ENCODE measurements around the gene ERGIC2.

Gene ERGIC2

GRCh38 chr12:29374913-29375312 lies 6.1 kb downstream of the ERGIC2 start:
- TF ChIP-seq ZC3H10 (CRISPR knock-in tag; IDR thresholded peaks at IDR 0.05) (no peak), ZFP3 (CRISPR knock-in tag; IDR thresholded peaks at IDR 0.05) (no peak), ARNTL (CRISPR knock-in tag; IDR thresholded peaks at IDR 0.05; ENCODE audit: borderline replicate concordance, low read depth) (no peak), ESRRG (CRISPR knock-in tag; IDR thresholded peaks at IDR 0.05) (no peak), OSR1 (CRISPR knock-in tag; IDR thresholded peaks at IDR 0.05) (no peak), TSHZ2 (CRISPR knock-in tag; IDR thresholded peaks at IDR 0.05) (no peak), CSDC2 (CRISPR knock-in tag; IDR thresholded peaks at IDR 0.05) (no peak), ISL1 (CRISPR knock-in tag; IDR thresholded peaks at IDR 0.05) (no peak), ZNF8 (CRISPR knock-in tag; IDR thresholded peaks at IDR 0.05) (no peak), ZFP30 (CRISPR knock-in tag; IDR thresholded peaks at IDR 0.05) (no peak), POU6F1 (CRISPR knock-in tag; IDR thresholded peaks at IDR 0.05; ENCODE audit: borderline replicate concordance, low read depth) (no peak), GLIS3 (CRISPR knock-in tag; IDR thresholded peaks at IDR 0.05) (no peak)
- ATAC-seq = no peak

DNA sequence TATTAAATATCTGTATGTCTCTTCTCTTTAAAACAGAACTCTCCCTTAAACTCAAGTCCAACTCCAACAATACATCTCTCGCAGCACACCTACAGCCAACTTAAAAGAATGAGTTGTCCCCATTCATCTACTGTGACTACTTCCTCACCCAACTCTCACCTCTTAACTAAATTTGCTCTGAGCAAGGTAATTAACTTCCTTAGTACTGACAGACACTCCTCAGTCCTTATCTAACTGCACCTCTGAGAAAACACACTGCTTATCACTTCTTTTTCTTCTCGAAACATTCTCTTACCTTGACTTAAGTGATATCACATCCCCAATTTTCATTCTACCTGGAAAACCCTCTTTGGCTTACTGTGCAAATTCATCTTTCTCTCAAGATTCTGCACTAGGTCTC lies 7.0 kb downstream of the ERGIC2 start:
- TF ChIP-seq ZNF70 (CRISPR knock-in tag; IDR thresholded peaks at IDR 0.05) = no peak
- no peak for TF ChIP-seq TCF4 (CRISPR knock-in tag; IDR thresholded peaks at IDR 0.05; ENCODE audit: borderline replicate concordance)
- no peak for TF ChIP-seq OSR1 (CRISPR knock-in tag; IDR thresholded peaks at IDR 0.05)
- no peak for ATAC-seq

DNA sequence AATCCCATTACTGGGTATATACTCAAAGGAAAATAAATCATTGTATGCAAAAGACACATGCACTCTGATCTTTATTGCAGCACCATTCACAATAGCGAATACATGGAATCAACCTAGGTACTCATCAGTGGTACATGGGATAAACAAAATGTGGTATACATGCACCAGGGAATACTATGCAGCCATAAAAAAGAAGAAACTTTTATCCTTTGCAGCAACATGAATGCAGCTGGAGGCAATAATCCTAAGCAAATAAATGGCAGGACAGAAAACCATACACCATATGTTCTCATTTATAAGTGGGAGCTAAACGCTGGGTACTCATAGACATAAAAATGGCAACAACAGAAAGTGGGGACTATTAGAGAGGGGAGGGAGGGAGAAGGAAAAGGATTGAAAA lies 15.9 kb downstream of the ERGIC2 start:
- TF ChIP-seq CSRNP3 (CRISPR knock-in tag; IDR thresholded peaks at IDR 0.05) (no peak), CSDC2 (CRISPR knock-in tag; IDR thresholded peaks at IDR 0.05) (no peak), ZFP30 (CRISPR knock-in tag; IDR thresholded peaks at IDR 0.05) (no peak), BACH2 (CRISPR knock-in tag; IDR thresholded peaks at IDR 0.05; ENCODE audit: borderline replicate concordance) (no peak), ZNF565 (CRISPR knock-in tag; conservative IDR thresholded peaks at IDR 0.05; ENCODE audit: low read depth) (no peak), ZNF70 (CRISPR knock-in tag; IDR thresholded peaks at IDR 0.05) (no peak), ESRRG (CRISPR knock-in tag; IDR thresholded peaks at IDR 0.05) (no peak)
- TF ChIP-seq, protein P1, sequence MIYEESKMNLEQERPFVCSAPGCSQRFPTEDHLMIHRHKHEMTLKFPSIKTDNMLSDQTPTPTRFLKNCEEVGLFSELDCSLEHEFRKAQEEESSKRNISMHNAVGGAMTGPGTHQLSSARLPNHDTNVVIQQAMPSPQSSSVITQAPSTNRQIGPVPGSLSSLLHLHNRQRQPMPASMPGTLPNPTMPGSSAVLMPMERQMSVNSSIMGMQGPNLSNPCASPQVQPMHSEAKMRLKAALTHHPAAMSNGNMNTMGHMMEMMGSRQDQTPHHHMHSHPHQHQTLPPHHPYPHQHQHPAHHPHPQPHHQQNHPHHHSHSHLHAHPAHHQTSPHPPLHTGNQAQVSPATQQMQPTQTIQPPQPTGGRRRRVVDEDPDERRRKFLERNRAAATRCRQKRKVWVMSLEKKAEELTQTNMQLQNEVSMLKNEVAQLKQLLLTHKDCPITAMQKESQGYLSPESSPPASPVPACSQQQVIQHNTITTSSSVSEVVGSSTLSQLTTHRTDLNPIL (CRISPR knock-in tag; IDR thresholded peaks at IDR 0.05; ENCODE audit: low read depth) = no peak
- ATAC-seq = no peak

- ATAC-seq = no peak
- no peak for TF ChIP-seq TSHZ2 (CRISPR knock-in tag; IDR thresholded peaks at IDR 0.05)
- TF ChIP-seq, protein P1 (CRISPR knock-in tag; IDR thresholded peaks at IDR 0.05; ENCODE audit: low read depth) = no peak
- TF ChIP-seq ISL1 (CRISPR knock-in tag; IDR thresholded peaks at IDR 0.05) = no peak
- no peak for TF ChIP-seq ZFP3 (CRISPR knock-in tag; IDR thresholded peaks at IDR 0.05)
- TF ChIP-seq ARNTL (CRISPR knock-in tag; IDR thresholded peaks at IDR 0.05; ENCODE audit: borderline replicate concordance, low read depth) = no peak
- TF ChIP-seq PPARA (CRISPR knock-in tag; IDR thresholded peaks at IDR 0.05; ENCODE audit: borderline replicate concordance) = no peak
- no peak for TF ChIP-seq PATZ1 (CRISPR knock-in tag; IDR thresholded peaks at IDR 0.05; ENCODE audit: borderline replicate concordance)
- no peak for TF ChIP-seq POU6F1 (CRISPR knock-in tag; IDR thresholded peaks at IDR 0.05; ENCODE audit: borderline replicate concordance, low read depth)
- TF ChIP-seq GLIS3 (CRISPR knock-in tag; IDR thresholded peaks at IDR 0.05) = no peak
- TF ChIP-seq ZNF565 (CRISPR knock-in tag; conservative IDR thresholded peaks at IDR 0.05; ENCODE audit: low read depth) = no peak
- TF ChIP-seq CSDC2 (CRISPR knock-in tag; IDR thresholded peaks at IDR 0.05) = no peak
These were observed 26.0 kb downstream of the ERGIC2 start for GRCh38 chr12:29354954-29355353.
